ENCODE measurements around the gene ZBTB26. TPM values are rescaled to one million over a fixed set of nuclear protein-coding genes. Genes with fewer than 3 reads are reported as not detected.
A peak's percentile ranks its signal among the peaks of the same experiment; 100 is the strongest.

Gene ZBTB26
- total and polyA plus RNA-seq, 10 of the 15 experiments (the other 5 are each of a cell fraction or from before 2014, with no cell fraction given) = 1.8 to 19.5 (median 4.5) TPM

DNA sequence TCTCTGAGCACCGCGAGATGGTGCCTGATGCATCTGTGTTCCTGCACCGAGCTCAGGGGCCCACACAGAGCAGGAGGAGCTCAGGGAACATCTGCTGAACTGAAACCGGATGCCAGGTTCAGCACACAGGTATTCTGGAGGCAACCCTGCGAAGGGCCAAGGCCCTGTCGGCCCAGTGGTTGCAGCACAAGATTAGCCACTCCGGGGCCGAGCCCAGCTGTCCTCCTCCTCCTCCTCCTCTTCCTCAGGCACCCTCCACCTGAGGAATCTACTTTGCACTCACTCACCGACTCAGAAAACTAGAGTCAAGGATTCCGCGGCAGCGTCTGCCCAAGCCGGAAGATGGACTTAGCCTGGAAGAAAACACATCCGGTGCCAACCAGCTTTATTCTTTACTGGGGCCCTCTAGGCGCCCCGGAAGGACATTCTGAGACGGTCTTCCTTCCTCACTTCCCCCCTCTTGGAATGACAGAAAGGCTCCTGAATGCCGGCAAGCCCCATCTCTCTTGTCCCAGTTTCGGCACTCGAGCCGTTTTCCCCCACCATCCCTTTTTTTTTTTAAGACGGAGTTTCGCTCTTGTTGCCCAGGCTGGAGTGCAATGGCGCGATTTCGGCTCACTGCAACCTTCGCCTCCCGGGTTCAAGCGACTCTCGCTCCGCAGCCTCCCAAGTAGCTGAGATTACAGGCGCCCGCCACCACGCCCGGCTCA, 18.2 kb downstream of the ZBTB26 start, which contains the start of gene ZBTB6 (continued):
- TF ChIP-seq, protein P1, sequence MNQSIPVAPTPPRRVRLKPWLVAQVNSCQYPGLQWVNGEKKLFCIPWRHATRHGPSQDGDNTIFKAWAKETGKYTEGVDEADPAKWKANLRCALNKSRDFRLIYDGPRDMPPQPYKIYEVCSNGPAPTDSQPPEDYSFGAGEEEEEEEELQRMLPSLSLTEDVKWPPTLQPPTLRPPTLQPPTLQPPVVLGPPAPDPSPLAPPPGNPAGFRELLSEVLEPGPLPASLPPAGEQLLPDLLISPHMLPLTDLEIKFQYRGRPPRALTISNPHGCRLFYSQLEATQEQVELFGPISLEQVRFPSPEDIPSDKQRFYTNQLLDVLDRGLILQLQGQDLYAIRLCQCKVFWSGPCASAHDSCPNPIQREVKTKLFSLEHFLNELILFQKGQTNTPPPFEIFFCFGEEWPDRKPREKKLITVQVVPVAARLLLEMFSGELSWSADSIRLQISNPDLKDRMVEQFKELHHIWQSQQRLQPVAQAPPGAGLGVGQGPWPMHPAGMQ (IDR thresholded peaks at IDR 0.05; ENCODE audit: borderline replicate concordance) = no peak
- TF ChIP-seq, protein P2, sequence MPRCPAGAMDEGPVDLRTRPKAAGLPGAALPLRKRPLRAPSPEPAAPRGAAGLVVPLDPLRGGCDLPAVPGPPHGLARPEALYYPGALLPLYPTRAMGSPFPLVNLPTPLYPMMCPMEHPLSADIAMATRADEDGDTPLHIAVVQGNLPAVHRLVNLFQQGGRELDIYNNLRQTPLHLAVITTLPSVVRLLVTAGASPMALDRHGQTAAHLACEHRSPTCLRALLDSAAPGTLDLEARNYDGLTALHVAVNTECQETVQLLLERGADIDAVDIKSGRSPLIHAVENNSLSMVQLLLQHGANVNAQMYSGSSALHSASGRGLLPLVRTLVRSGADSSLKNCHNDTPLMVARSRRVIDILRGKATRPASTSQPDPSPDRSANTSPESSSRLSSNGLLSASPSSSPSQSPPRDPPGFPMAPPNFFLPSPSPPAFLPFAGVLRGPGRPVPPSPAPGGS (IDR thresholded peaks at IDR 0.05; ENCODE audit: borderline replicate concordance, insufficient read depth, low read depth, low read length, poor library complexity, severe bottlenecking) = no peak
- TF ChIP-seq RAD21 (IDR thresholded peaks at IDR 0.05; ENCODE audit: insufficient read depth, low read depth, low read length) (peak; percentile 44; the same call in 1 of the 2 replicates), HDAC2 (IDR thresholded peaks at IDR 0.05) (no peak), TCF12 (IDR thresholded peaks at IDR 0.05; ENCODE audit: low read depth, low read length) (peak; percentile 82), SREBF2 (IDR thresholded peaks at IDR 0.05; ENCODE audit: low read length) (no peak; the same call in 1 of the 2 replicates), BHLHE40 (IDR thresholded peaks at IDR 0.05; ENCODE audit: borderline replicate concordance in 1 of 2, low read depth in 2 of 2, low read length in 1 of 2) (no peak), NRF1 (conservative IDR thresholded peaks at IDR 0.05; ENCODE audit: low read depth, low read length) (no peak), IKZF2 (IDR thresholded peaks at IDR 0.05) (peak in 1 of 2 experiments; percentile 52), SRF (IDR thresholded peaks at IDR 0.05; ENCODE audit: low read depth in 2 of 2, low read length in 2 of 2) (0 out of 4 replicates have a peak, but pooled peaks of 1 of the 2 experiments have one; percentile 29), SMAD5 (IDR thresholded peaks at IDR 0.05; ENCODE audit: low read depth) (peak; percentile 87; the same call in 1 of the 2 replicates), ZNF217 (IDR thresholded peaks at IDR 0.05) (no peak), KDM1A (IDR thresholded peaks at IDR 0.05; ENCODE audit: borderline replicate concordance) (no peak; the same call in 1 of the 2 replicates), KLF5 (IDR thresholded peaks at IDR 0.05; ENCODE audit: partially characterized antibody) (peak; percentile 21)
- TF ChIP-seq, protein P3, sequence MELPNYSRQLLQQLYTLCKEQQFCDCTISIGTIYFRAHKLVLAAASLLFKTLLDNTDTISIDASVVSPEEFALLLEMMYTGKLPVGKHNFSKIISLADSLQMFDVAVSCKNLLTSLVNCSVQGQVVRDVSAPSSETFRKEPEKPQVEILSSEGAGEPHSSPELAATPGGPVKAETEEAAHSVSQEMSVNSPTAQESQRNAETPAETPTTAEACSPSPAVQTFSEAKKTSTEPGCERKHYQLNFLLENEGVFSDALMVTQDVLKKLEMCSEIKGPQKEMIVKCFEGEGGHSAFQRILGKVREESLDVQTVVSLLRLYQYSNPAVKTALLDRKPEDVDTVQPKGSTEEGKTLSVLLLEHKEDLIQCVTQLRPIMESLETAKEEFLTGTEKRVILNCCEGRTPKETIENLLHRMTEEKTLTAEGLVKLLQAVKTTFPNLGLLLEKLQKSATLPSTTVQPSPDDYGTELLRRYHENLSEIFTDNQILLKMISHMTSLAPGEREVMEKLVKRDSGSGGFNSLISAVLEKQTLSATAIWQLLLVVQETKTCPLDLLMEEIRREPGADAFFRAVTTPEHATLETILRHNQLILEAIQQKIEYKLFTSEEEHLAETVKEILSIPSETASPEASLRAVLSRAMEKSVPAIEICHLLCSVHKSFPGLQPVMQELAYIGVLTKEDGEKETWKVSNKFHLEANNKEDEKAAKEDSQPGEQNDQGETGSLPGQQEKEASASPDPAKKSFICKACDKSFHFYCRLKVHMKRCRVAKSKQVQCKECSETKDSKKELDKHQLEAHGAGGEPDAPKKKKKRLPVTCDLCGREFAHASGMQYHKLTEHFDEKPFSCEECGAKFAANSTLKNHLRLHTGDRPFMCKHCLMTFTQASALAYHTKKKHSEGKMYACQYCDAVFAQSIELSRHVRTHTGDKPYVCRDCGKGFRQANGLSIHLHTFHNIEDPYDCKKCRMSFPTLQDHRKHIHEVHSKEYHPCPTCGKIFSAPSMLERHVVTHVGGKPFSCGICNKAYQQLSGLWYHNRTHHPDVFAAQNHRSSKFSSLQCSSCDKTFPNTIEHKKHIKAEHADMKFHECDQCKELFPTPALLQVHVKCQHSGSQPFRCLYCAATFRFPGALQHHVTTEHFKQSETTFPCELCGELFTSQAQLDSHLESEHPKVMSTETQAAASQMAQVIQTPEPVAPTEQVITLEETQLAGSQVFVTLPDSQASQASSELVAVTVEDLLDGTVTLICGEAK (IDR thresholded peaks at IDR 0.05; ENCODE audit: borderline replicate concordance) = peak; percentile 98
- TF ChIP-seq, protein P4, sequence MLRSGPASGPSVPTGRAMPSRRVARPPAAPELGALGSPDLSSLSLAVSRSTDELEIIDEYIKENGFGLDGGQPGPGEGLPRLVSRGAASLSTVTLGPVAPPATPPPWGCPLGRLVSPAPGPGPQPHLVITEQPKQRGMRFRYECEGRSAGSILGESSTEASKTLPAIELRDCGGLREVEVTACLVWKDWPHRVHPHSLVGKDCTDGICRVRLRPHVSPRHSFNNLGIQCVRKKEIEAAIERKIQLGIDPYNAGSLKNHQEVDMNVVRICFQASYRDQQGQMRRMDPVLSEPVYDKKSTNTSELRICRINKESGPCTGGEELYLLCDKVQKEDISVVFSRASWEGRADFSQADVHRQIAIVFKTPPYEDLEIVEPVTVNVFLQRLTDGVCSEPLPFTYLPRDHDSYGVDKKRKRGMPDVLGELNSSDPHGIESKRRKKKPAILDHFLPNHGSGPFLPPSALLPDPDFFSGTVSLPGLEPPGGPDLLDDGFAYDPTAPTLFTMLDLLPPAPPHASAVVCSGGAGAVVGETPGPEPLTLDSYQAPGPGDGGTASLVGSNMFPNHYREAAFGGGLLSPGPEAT (IDR thresholded peaks at IDR 0.05; ENCODE audit: low read depth) = peak; percentile 94
- TF ChIP-seq, protein P5, sequence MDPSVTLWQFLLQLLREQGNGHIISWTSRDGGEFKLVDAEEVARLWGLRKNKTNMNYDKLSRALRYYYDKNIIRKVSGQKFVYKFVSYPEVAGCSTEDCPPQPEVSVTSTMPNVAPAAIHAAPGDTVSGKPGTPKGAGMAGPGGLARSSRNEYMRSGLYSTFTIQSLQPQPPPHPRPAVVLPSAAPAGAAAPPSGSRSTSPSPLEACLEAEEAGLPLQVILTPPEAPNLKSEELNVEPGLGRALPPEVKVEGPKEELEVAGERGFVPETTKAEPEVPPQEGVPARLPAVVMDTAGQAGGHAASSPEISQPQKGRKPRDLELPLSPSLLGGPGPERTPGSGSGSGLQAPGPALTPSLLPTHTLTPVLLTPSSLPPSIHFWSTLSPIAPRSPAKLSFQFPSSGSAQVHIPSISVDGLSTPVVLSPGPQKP (IDR thresholded peaks at IDR 0.05; ENCODE audit: low read depth, low read length) = no peak
